Bronchial epithelial cell (primary cell): ENCODE results near the gene TBCE. TPM values are rescaled to one million over a fixed set of nuclear protein-coding genes. Genes with fewer than 3 reads are reported as not detected.
"Not testable (repeated sequence)": the region's sequence is repeated elsewhere in the genome, so short reads cannot be mapped to it uniquely, and the experiment has no call there.

ENCODE experiments used
- DNase-seq: peaks from one replicate; pipeline ENCODE4 v3.0.0-alpha.2; 2010; ENCODE audit warnings: low read depth
- FAIRE-seq: peaks from 2 replicates; lab custom pipeline; 2011; peaks lifted over from hg19 to GRCh38; lab: Jason Lieb, UNC
- H3K27me3 ChIP-seq: 2 replicates; pipeline ENCODE4 v1.5.1; 2011; ENCODE audit warnings: low read length; ENCODE audit not compliant: control insufficient read depth, insufficient read depth
- H3K36me3 ChIP-seq: 2 replicates; pipeline ENCODE4 v1.5.1; 2011; ENCODE audit warnings: low read length; ENCODE audit not compliant: control insufficient read depth, insufficient read depth
- H3K4me3 ChIP-seq: 2 replicates; pipeline ENCODE4 v1.5.1; 2011; ENCODE audit warnings: mild to moderate bottlenecking, low read depth, low read length, control low read depth
- CTCF ChIP-seq: IDR thresholded peaks from 2 replicates; pipeline ENCODE4 v1.5.1; 2011; ENCODE audit warnings: mild to moderate bottlenecking, moderate library complexity, low read length, control low read depth, inconsistent platforms; ENCODE audit not compliant: insufficient read depth, severe bottlenecking
- total RNA-seq: library from RNA; depleted of rRNA; stranded (reverse); fragments of >200 nt; gene quantifications from 2 replicates; pipeline ENCODE4 v1.2.1, GENCODE V29; 2014

TBCE gene
- total RNA-seq, 1 donor from 2014 or later, result 25.0 TPM

GRCh38 chr1:235358899-235359298, 8.3 kb upstream of the TBCE start:
- Histone ChIP-seq H3K27me3 (no peaks in the 10 kb centered on the region), H3K36me3 (no peaks in the 10 kb centered on the region), H3K4me3 (no peak overlapping the region)
- FAIRE-seq (no peak), DNase-seq (no peak)
- TF ChIP-seq CTCF, result no peak

- FAIRE-seq, DNase-seq, H3K36me3 ChIP-seq, H3K4me3 ChIP-seq, H3K27me3 ChIP-seq: not testable (repeated sequence)
Measured at GRCh38 chr1:235364189-235364588, 3.0 kb upstream of the TBCE start.

- DNase-seq, result no peak
- H3K36me3 ChIP-seq, result no peaks in the 10 kb centered on the region
- H3K27me3 ChIP-seq, result no peaks in the 10 kb centered on the region
- no peak overlapping the region for H3K4me3 ChIP-seq
- no peak for TF ChIP-seq CTCF
- no peak for FAIRE-seq
Measured at GRCh38 chr1:235366286-235366685, 941 bp upstream of the TBCE start.

GRCh38 chr1:235368428-235368827, 1.2 kb downstream of the TBCE start:
- no peaks in the 10 kb centered on the region for H3K27me3 ChIP-seq
- H3K4me3 ChIP-seq, result no peak overlapping the region
- DNase-seq (no peak), FAIRE-seq (no peak)
- peaks cover 1% of the 10 kb centered on the region for H3K36me3 ChIP-seq
- no peak for TF ChIP-seq CTCF

DNA sequence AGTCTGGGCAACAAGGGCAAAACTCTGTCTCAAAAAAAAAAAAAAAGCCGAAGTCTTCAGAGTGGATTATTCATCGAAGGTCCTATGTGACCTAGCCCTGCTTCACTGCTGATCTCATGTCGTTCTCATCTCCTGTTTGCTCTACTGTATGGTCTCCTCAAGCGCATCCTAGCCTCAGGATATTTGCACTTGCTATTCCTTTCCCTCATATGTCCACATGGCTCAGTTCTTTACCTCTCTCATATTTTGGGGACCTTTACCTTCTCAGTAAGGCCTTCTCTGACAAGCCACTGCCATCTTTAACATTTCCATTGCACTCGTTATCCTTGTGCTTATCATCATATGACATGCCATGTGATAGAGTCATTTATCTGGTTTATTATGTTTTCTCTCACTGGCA, 2.6 kb downstream of the TBCE start:
- DNase-seq (no peak), FAIRE-seq (no peak)
- Histone ChIP-seq H3K4me3 (no peak overlapping the region), H3K36me3 (peaks cover 1% of the 10 kb centered on the region), H3K27me3 (no peaks in the 10 kb centered on the region)
- TF ChIP-seq CTCF, result no peak

DNA sequence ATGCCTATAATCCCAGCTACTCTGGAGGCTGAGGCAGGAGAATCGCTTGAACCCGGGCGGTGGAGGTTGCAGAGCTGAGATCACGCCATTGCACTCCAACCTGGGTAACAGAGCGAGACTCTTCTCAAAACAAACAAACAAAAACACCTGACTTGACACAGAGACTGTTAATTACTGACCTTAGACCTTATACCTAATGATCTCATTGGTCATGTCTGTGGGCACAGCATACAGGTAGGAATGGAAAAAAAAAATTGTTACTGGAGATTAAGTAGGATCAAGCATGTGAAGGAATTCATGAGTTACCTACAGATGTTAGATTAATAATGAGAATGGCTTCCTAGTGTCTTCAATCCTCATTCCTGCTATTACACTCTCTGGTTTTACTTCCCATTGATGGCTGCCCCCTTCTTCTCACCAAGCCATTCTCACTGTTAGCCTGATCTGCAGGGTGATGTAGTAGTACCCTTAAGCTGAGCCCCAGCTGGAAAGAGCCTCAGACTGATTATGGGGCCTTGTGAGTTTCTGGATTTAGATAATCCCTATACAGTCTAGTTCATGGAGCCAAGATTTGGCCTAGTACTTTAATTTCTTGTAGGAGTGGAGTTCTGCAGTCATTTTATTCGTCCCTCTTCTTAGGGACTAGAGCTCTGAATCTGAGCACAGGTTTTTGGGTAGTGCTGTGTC, 8.8 kb downstream of the TBCE start:
- DNase-seq (no peak), FAIRE-seq (no peak)
- Histone ChIP-seq H3K4me3 (no peak overlapping the region), H3K27me3 (no peaks in the 10 kb centered on the region), H3K36me3 (peaks cover 5% of the 10 kb centered on the region)
- no peak for TF ChIP-seq CTCF

GRCh38 chr1:235378134-235378735, 11.0 kb downstream of the TBCE start:
- DNase-seq, FAIRE-seq, H3K4me3 ChIP-seq, H3K36me3 ChIP-seq, H3K27me3 ChIP-seq: not testable (repeated sequence)

- H3K36me3 ChIP-seq, H3K27me3 ChIP-seq, H3K4me3 ChIP-seq, DNase-seq, FAIRE-seq: not testable (repeated sequence)
Measured at GRCh38 chr1:235381955-235382739, 14.9 kb downstream of the TBCE start.

- H3K36me3 ChIP-seq, FAIRE-seq, DNase-seq, H3K27me3 ChIP-seq, H3K4me3 ChIP-seq: not testable (repeated sequence)
Measured at GRCh38 chr1:235385633-235386032, 18.4 kb downstream of the TBCE start.
